ENCODE data around the gene ERVMER34-1. TPM values are rescaled to one million over a fixed set of nuclear protein-coding genes. Genes with fewer than 3 reads are reported as not detected.

ERVMER34-1 gene
- total and polyA plus RNA-seq, 2 donors: 0.05 to 0.25 TPM

GRCh38 chr4:52728691-52729240 lies 22.5 kb downstream of the ERVMER34-1 start:
- Histone ChIP-seq H3K4me1 (ENCODE audit: control insufficient read depth in 2 of 2, insufficient read depth in 2 of 2, low read length in 2 of 2) (no peaks in the 10 kb centered on the region), H3K27ac (ENCODE audit: low read depth in 1 of 2, low read length in 1 of 2) (no peak overlapping the region), H3K4me3 (ENCODE audit: low read length in 2 of 2) (no peak overlapping the region), H3K36me3 (ENCODE audit: control insufficient read depth in 2 of 2, insufficient read depth in 2 of 2, low read length in 1 of 2) (no peaks in the 10 kb centered on the region), H3K9me3 (ENCODE audit: control insufficient read depth in 2 of 2, insufficient read depth in 1 of 2, low read length in 1 of 2) (no peaks in the 10 kb centered on the region), H3K27me3 (ENCODE audit: control insufficient read depth in 2 of 2, insufficient read depth in 1 of 2, low read length in 1 of 2) (no peaks in the 10 kb centered on the region)
- 45% methylated on average over 2 of the region's 2 CpGs for WGBS
- no peak for DNase-seq (ENCODE audit: low read depth in 6 of 9, low spot score in 9 of 9)

DNA sequence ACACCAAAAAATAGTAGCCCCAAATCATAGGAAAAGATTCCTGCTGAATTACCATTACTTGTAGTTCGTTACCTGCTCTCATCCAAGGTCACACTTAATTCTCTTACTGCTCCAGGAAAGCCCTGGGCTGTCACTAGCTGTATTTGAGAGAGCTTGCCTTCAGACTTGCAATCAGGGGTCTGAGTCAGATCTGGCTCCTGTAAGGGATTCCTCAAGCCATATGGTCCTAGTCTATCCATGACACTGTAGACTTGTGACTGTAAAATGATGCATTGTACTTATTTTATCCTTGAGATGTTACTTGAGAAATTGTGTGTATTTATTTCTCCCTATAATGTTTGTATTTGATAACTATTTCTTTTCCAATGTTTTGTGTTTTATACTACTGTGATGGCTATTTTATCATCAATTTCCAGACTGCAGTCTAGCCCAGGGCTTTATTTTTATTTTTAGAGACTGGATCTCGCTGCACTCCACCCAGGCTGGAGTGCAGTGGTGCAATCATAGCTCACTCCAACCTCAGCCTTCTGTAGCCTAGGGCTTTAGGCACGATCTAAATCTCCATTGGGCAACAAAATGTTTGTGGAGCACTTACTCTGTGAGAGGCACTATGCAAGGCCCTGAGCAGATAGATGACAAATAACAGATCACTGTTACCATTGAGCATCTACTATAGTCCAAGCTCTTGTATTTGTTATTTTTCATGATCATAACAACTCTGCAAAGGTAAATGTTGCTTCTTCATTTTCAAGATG lies 24.2 kb downstream of the ERVMER34-1 start:
- Histone ChIP-seq H3K9me3 (ENCODE audit: control insufficient read depth in 2 of 2, insufficient read depth in 1 of 2, low read length in 1 of 2) (no peaks in the 10 kb centered on the region), H3K27me3 (ENCODE audit: control insufficient read depth in 2 of 2, insufficient read depth in 1 of 2, low read length in 1 of 2) (no peaks in the 10 kb centered on the region), H3K4me1 (ENCODE audit: control insufficient read depth in 2 of 2, insufficient read depth in 2 of 2, low read length in 2 of 2) (no peaks in the 10 kb centered on the region), H3K36me3 (ENCODE audit: control insufficient read depth in 2 of 2, insufficient read depth in 2 of 2, low read length in 1 of 2) (no peaks in the 10 kb centered on the region), H3K27ac (ENCODE audit: low read depth in 1 of 2, low read length in 1 of 2) (no peak overlapping the region), H3K4me3 (ENCODE audit: low read length in 2 of 2) (no peak overlapping the region)
- DNase-seq (ENCODE audit: low read depth in 6 of 9, low spot score in 9 of 9): no peak
- WGBS: 91% methylated on average over 3 of the region's 3 CpGs

GRCh38 chr4:52721968-52722815 lies 29.0 kb downstream of the ERVMER34-1 start:
- H3K4me3 ChIP-seq (ENCODE audit: low read length in 2 of 2): peak overlapping the region; percentile 69 to 80
- no peaks in the 10 kb centered on the region for H3K36me3 ChIP-seq (ENCODE audit: control insufficient read depth in 2 of 2, insufficient read depth in 2 of 2, low read length in 1 of 2)
- DNase-seq (ENCODE audit: low read depth in 6 of 9, low spot score in 9 of 9): peak; percentile 84 to 97 (median 93)
- 1% methylated on average over 56 of the region's 56 CpGs for WGBS
- no peaks in the 10 kb centered on the region for H3K27me3 ChIP-seq (ENCODE audit: control insufficient read depth in 2 of 2, insufficient read depth in 1 of 2, low read length in 1 of 2)
- H3K27ac ChIP-seq (ENCODE audit: low read depth in 1 of 2, low read length in 1 of 2): peak overlapping the region; percentile 72 to 79
- no peaks in the 10 kb centered on the region for H3K9me3 ChIP-seq (ENCODE audit: control insufficient read depth in 2 of 2, insufficient read depth in 1 of 2, low read length in 1 of 2)
- peaks cover 0 to 4% of the 10 kb centered on the region in 2 donors for H3K4me1 ChIP-seq (ENCODE audit: control insufficient read depth in 2 of 2, insufficient read depth in 2 of 2, low read length in 2 of 2)

GRCh38 chr4:52718123-52718522 lies 33.1 kb downstream of the ERVMER34-1 start:
- H3K9me3 ChIP-seq (ENCODE audit: control insufficient read depth in 2 of 2, insufficient read depth in 1 of 2, low read length in 1 of 2): no peaks in the 10 kb centered on the region
- WGBS: 99% methylated on average over 3 of the region's 3 CpGs
- H3K27me3 ChIP-seq (ENCODE audit: control insufficient read depth in 2 of 2, insufficient read depth in 1 of 2, low read length in 1 of 2): no peaks in the 10 kb centered on the region
- peaks cover 0 to 32% of the 10 kb centered on the region in 2 donors for H3K36me3 ChIP-seq (ENCODE audit: control insufficient read depth in 2 of 2, insufficient read depth in 2 of 2, low read length in 1 of 2)
- no peak for DNase-seq (ENCODE audit: low read depth in 6 of 9, low spot score in 9 of 9)
- no peak overlapping the region for H3K27ac ChIP-seq (ENCODE audit: low read depth in 1 of 2, low read length in 1 of 2)
- H3K4me3 ChIP-seq (ENCODE audit: low read length in 2 of 2): no peak overlapping the region
- peaks cover 6 to 17% of the 10 kb centered on the region in 2 donors for H3K4me1 ChIP-seq (ENCODE audit: control insufficient read depth in 2 of 2, insufficient read depth in 2 of 2, low read length in 2 of 2)

GRCh38 chr4:52716364-52717151 lies 34.7 kb downstream of the ERVMER34-1 start:
- H3K9me3 ChIP-seq (ENCODE audit: control insufficient read depth in 2 of 2, insufficient read depth in 1 of 2, low read length in 1 of 2): no peaks in the 10 kb centered on the region
- H3K4me1 ChIP-seq (ENCODE audit: control insufficient read depth in 2 of 2, insufficient read depth in 2 of 2, low read length in 2 of 2): peaks cover 7 to 22% of the 10 kb centered on the region in 2 donors
- peaks cover 0 to 32% of the 10 kb centered on the region in 2 donors for H3K36me3 ChIP-seq (ENCODE audit: control insufficient read depth in 2 of 2, insufficient read depth in 2 of 2, low read length in 1 of 2)
- H3K4me3 ChIP-seq (ENCODE audit: low read length in 2 of 2): no peak overlapping the region
- no peak for DNase-seq (ENCODE audit: low read depth in 6 of 9, low spot score in 9 of 9)
- no peak overlapping the region for H3K27ac ChIP-seq (ENCODE audit: low read depth in 1 of 2, low read length in 1 of 2)
- H3K27me3 ChIP-seq (ENCODE audit: control insufficient read depth in 2 of 2, insufficient read depth in 1 of 2, low read length in 1 of 2): peaks cover 0 to 3% of the 10 kb centered on the region in 2 donors
- 98% methylated on average over 6 of the region's 6 CpGs for WGBS

DNA sequence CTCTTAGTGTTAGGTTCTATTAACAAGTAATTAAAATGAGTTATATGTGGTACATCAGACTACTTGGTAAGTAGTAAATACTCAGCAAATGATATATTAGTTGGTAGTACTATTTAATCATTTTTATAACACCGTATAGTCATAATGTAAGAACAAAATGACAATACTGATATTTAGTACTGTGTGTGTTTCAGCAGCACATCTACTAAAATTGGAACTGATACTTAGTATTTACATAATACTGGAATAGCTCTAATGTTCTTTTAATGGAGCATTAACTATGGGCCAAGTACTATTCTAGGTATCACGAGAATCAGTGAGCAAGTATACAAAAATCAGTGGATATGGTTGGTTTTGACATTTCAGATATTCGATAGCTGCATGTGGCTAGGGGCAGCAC lies 35.3 kb downstream of the ERVMER34-1 start:
- Histone ChIP-seq H3K36me3 (ENCODE audit: control insufficient read depth in 2 of 2, insufficient read depth in 2 of 2, low read length in 1 of 2) (peaks cover 0 to 32% of the 10 kb centered on the region in 2 donors), H3K9me3 (ENCODE audit: control insufficient read depth in 2 of 2, insufficient read depth in 1 of 2, low read length in 1 of 2) (no peaks in the 10 kb centered on the region), H3K4me3 (ENCODE audit: low read length in 2 of 2) (no peak overlapping the region), H3K27me3 (ENCODE audit: control insufficient read depth in 2 of 2, insufficient read depth in 1 of 2, low read length in 1 of 2) (peaks cover 0 to 3% of the 10 kb centered on the region in 2 donors), H3K4me1 (ENCODE audit: control insufficient read depth in 2 of 2, insufficient read depth in 2 of 2, low read length in 2 of 2) (peaks cover 7 to 22% of the 10 kb centered on the region in 2 donors), H3K27ac (ENCODE audit: low read depth in 1 of 2, low read length in 1 of 2) (no peak overlapping the region)
- WGBS: 94% methylated on average over 3 of the region's 3 CpGs
- DNase-seq (ENCODE audit: low read depth in 6 of 9, low spot score in 9 of 9): no peak

DNA sequence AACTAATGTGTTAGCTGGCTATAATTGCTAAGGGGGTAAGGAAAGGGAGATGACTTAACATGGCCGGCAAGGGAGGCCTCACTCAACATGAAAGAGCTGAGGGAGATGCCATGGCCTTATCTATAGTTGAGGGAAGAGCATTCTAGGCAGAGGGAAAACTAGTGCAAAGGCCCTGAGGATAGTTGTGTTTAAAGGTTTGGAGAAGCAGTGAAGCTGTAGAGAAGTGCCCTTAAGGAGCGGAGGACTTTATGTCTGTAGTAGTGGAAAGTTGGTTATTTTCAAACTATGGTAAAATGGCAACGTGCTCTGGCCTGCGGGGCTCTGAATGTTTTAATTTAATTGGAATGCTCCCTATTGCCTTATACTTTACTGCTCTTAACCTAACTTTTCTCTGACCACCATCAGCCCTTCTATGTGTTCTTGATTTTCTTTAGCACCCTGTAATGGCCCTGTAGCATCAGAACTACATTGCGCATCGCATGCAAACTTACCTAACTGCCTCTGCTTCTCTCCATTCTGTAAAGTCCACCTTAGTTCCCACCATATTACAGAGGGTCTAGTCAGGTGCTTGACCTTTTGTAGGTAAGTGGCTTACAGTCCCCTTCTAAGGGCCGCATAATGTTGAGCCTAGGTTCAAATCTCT lies 35.8 kb downstream of the ERVMER34-1 start:
- peaks cover 0 to 3% of the 10 kb centered on the region in 2 donors for H3K27me3 ChIP-seq (ENCODE audit: control insufficient read depth in 2 of 2, insufficient read depth in 1 of 2, low read length in 1 of 2)
- H3K36me3 ChIP-seq (ENCODE audit: control insufficient read depth in 2 of 2, insufficient read depth in 2 of 2, low read length in 1 of 2): peaks cover 0 to 32% of the 10 kb centered on the region in 2 donors
- 97% methylated on average over 7 of the region's 7 CpGs for WGBS

GRCh38 chr4:52714597-52715254 lies 36.5 kb downstream of the ERVMER34-1 start:
- Histone ChIP-seq H3K36me3 (ENCODE audit: control insufficient read depth in 2 of 2, insufficient read depth in 2 of 2, low read length in 1 of 2) (peaks cover 0 to 32% of the 10 kb centered on the region in 2 donors), H3K27ac (ENCODE audit: low read depth in 1 of 2, low read length in 1 of 2) (no peak overlapping the region), H3K9me3 (ENCODE audit: control insufficient read depth in 2 of 2, insufficient read depth in 1 of 2, low read length in 1 of 2) (no peaks in the 10 kb centered on the region), H3K4me1 (ENCODE audit: control insufficient read depth in 2 of 2, insufficient read depth in 2 of 2, low read length in 2 of 2) (peaks cover 7 to 22% of the 10 kb centered on the region in 2 donors), H3K27me3 (ENCODE audit: control insufficient read depth in 2 of 2, insufficient read depth in 1 of 2, low read length in 1 of 2) (peaks cover 0 to 3% of the 10 kb centered on the region in 2 donors), H3K4me3 (ENCODE audit: low read length in 2 of 2) (no peak overlapping the region)
- 97% methylated on average over 4 of the region's 4 CpGs for WGBS
- DNase-seq (ENCODE audit: low read depth in 6 of 9, low spot score in 9 of 9): no peak

More for the DNA sequence above, 35.8 kb downstream of the ERVMER34-1 start:
- no peak for DNase-seq (ENCODE audit: low read depth in 6 of 9, low spot score in 9 of 9)
- Histone ChIP-seq H3K4me1 (ENCODE audit: control insufficient read depth in 2 of 2, insufficient read depth in 2 of 2, low read length in 2 of 2) (peaks cover 7 to 22% of the 10 kb centered on the region in 2 donors), H3K27ac (ENCODE audit: low read depth in 1 of 2, low read length in 1 of 2) (no peak overlapping the region), H3K4me3 (ENCODE audit: low read length in 2 of 2) (no peak overlapping the region), H3K9me3 (ENCODE audit: control insufficient read depth in 2 of 2, insufficient read depth in 1 of 2, low read length in 1 of 2) (no peaks in the 10 kb centered on the region)

All from thymus (tissue), 11 donors.